GM12878 (cell line): Measurements from ENCODE around the gene EP400. TPM values are rescaled to one million over a fixed set of nuclear protein-coding genes. Genes with fewer than 3 reads are reported as not detected.

Source experiments
- ATAC-seq: fragments of 200-7000 bp; cut with Tn5 transposase; 3 replicates; pipeline ENCODE4 v1.9.1; 2020; ENCODE audit warnings: mild to moderate bottlenecking, moderate library complexity
- BruUV-seq: library from RNA; stranded (reverse); fragments of 400-500 nt; replicated peaks from 2 replicates; lab custom pipeline; 2021; lab: Mats Ljungman, UMichigan
- CTCF ChIA-PET: fragments of 300-600 bp; sonication (Branson Sonifier 250); formaldehyde crosslinking; extraction: SDS; loops from one replicate; lab custom pipeline; 2021; ENCODE audit warnings: inconsistent platforms; lab: Yijun Ruan, JAX
- POLR2A ChIA-PET: fragments of 350-600 bp; formaldehyde crosslinking; extraction: SDS; loops from one replicate; lab custom pipeline; 2021; ENCODE audit warnings: inconsistent platforms; lab: Charles Lee
- RAD21 ChIA-PET: fragments of 300-600 bp; sonication (Branson Sonifier 250); formaldehyde crosslinking; loops from one replicate; lab custom pipeline; 2023; ENCODE audit warnings: antibody characterized with exemption; ENCODE audit not compliant: unreplicated experiment; lab: Charles Lee
- SMC1A ChIA-PET: fragments of 300-600 bp; sonication (Branson Sonifier 250); formaldehyde crosslinking; loops from one replicate; lab custom pipeline; 2023; ENCODE audit not compliant: unreplicated experiment, uncharacterized antibody; lab: Charles Lee
- DNase-seq: peaks from one replicate; pipeline ENCODE4 v3.0.0-alpha.2; 2011; ENCODE audit warnings: low read depth, low spot score
- FAIRE-seq: peaks from 3 replicates; lab custom pipeline; 2011; peaks lifted over from hg19 to GRCh38; lab: Jason Lieb, UNC
- H2AFZ ChIP-seq: 2 replicates; pipeline ENCODE4 v1.6.0; 2011; ENCODE audit warnings: low read depth, low read length, control low read depth; ENCODE audit not compliant: control insufficient read depth
- H3K27ac ChIP-seq: 2 replicates; pipeline ENCODE4 v1.5.1; 2011; ENCODE audit warnings: control low read depth; ENCODE audit not compliant: control insufficient read depth, insufficient read depth
- H3K27me3 ChIP-seq, 2 experiments: replicated peaks in 1 of 2; 2 replicates each; pipeline versions ENCODE4 v1.6.0 to v1.6.1; 2011; ENCODE audit warnings: low read length in 1 of 2; ENCODE audit not compliant: control insufficient read depth in 2 of 2, insufficient read depth in 2 of 2
- H3K36me3 ChIP-seq, 2 experiments: 2 replicates each; pipeline ENCODE4 v1.5.1; 2011; ENCODE audit warnings: low read length in 1 of 2; ENCODE audit not compliant: control insufficient read depth in 2 of 2, insufficient read depth in 2 of 2
- H3K4me1 ChIP-seq: 2 replicates; pipeline ENCODE4 v1.6.1; 2011; ENCODE audit warnings: mild to moderate bottlenecking, low read length, moderate library complexity, mixed read lengths; ENCODE audit not compliant: control insufficient read depth, insufficient read depth
- H3K4me2 ChIP-seq: 2 replicates; pipeline ENCODE4 v1.6.0; 2011; ENCODE audit warnings: control low read depth; ENCODE audit not compliant: control insufficient read depth, insufficient read depth
- H3K4me3 ChIP-seq: fragments of 200-600 bp; sonication (generic); 2 replicates; pipeline ENCODE4 v1.5.1; 2016
- H3K79me2 ChIP-seq: 2 replicates; pipeline ENCODE4 v1.6.0; 2011; ENCODE audit warnings: low read length; ENCODE audit not compliant: control insufficient read depth, insufficient read depth
- H3K9ac ChIP-seq: 2 replicates; pipeline ENCODE4 v1.8.0; 2011; ENCODE audit warnings: low read length, control low read depth, mixed read lengths; ENCODE audit not compliant: control insufficient read depth, insufficient read depth
- H3K9me3 ChIP-seq: replicated peaks from 3 replicates; pipeline ENCODE4 v1.5.1; 2011; ENCODE audit warnings: mild to moderate bottlenecking, low read length; ENCODE audit not compliant: control insufficient read depth, insufficient read depth
- H4K20me1 ChIP-seq: 2 replicates; pipeline ENCODE4 v1.6.0; 2011; ENCODE audit not compliant: control insufficient read depth, insufficient read depth
- BCLAF1 ChIP-seq: fragments of 450-650 bp; IDR thresholded peaks from 2 replicates; pipeline ENCODE4 v1.6.1; 2017; ENCODE audit warnings: antibody characterized with exemption, mild to moderate bottlenecking, moderate library complexity
- CTCF ChIP-seq, 3 experiments: IDR thresholded peaks in 2 of 3; conservative IDR thresholded peaks in 1 of 3; 2 replicates each; pipeline ENCODE4 v1.5.1; 2011; ENCODE audit warnings: low read depth in 3 of 3, low read length in 3 of 3, mild to moderate bottlenecking in 3 of 3, control low read depth in 2 of 3, moderate library complexity in 2 of 3, inconsistent platforms in 1 of 3, mixed read lengths in 1 of 3; ENCODE audit not compliant: control insufficient read depth in 2 of 3, insufficient read depth in 1 of 3; ENCODE audit errors: extremely low read depth in 1 of 3
- FOS ChIP-seq: IDR thresholded peaks from 3 replicates; pipeline ENCODE4 v1.6.1; 2011; ENCODE audit warnings: borderline replicate concordance; ENCODE audit not compliant: insufficient read length; ENCODE audit errors: extremely low read depth
- POLR2A ChIP-seq: IDR thresholded peaks from 2 replicates; pipeline ENCODE4 v1.6.1; 2011; ENCODE audit warnings: low read depth, mild to moderate bottlenecking, low read length
- SRF ChIP-seq, 2 experiments: IDR thresholded peaks; 2 replicates each; pipeline ENCODE4 v1.6.1; 2011; ENCODE audit warnings: low read depth in 2 of 2, low read length in 2 of 2, mild to moderate bottlenecking in 1 of 2, moderate library complexity in 1 of 2
- YY1 ChIP-seq: IDR thresholded peaks from 2 replicates; pipeline ENCODE4 v1.6.1; 2011; ENCODE audit warnings: low read depth, mild to moderate bottlenecking, low read length
- WGBS: methylation state at CpG from one replicate; pipeline ENCODE4 v1.1.6; 2016; ENCODE audit warnings: low lambda C conversion rate; ENCODE audit not compliant: insufficient replicate concordance, insufficient coverage; ENCODE audit errors: missing lambda C conversion rate; 5-methylcytosine and 5-hydroxymethylcytosine counted together
- in situ Hi-C: fragments of 300-500 bp; cut with MboI; formaldehyde crosslinking; loops from 9 replicates; pipeline ENCODE4 v1.14.3; 2018; ENCODE audit warnings: mixed read lengths
- intact Hi-C: fragments of 100-400 bp; cut with micrococcal nuclease; formaldehyde crosslinking; loops from one replicate; pipeline ENCODE4 v1.14.2; 2022; ENCODE audit not compliant: unreplicated experiment
- polyA plus RNA-seq, 11 experiments: library from polyadenylated mRNA; depleted of rRNA in 4 of 11; unstranded in 6 of 11; stranded (reverse) in 5 of 11; fragments of >200 nt; fragmentation: Nextera tagmentation in 4 of 11; fragmentation: Illumina TruSeq in 1 of 11; extraction: Ambion mirVana in 4 of 11; extraction: Trizol in 1 of 11; gene quantifications; 1 replicate in 1 of 11; 2 replicates in 10 of 11; pipeline versions ENCODE4 v1.2.1 to v1.2.3, GENCODE V29; 2011 to 2016; ENCODE audit warnings: inconsistent platforms in 2 of 11, missing spikeins in 2 of 11, low read depth in 1 of 11
- total RNA-seq, 4 experiments: library from RNA; depleted of rRNA in 3 of 4; stranded (reverse); fragments of >200 nt in 3 of 4; fragmentation: Illumina TruSeq in 1 of 4; extraction: Trizol in 1 of 4; gene quantifications; 2 replicates each; pipeline versions ENCODE4 v1.2.1 to v1.2.3, GENCODE V29; 2013 to 2021

The EP400 gene
- total and polyA plus RNA-seq, 10 of the 15 experiments (the other 5 are each of a cell fraction or from before 2014, with no cell fraction given): 3.8 to 44.2 (median 8.4) TPM

- Histone ChIP-seq H3K9ac (no peak overlapping the region), H3K36me3 (peaks cover 6 to 15% of the 10 kb centered on the region in 2 experiments; a peak in 3 of 4 replicates), H4K20me1 (no peaks in the 10 kb centered on the region), H3K27ac (no peak overlapping the region), H3K4me2 (no peak overlapping the region), H3K4me1 (no peaks in the 10 kb centered on the region), H3K4me3 (no peak overlapping the region)
- FAIRE-seq: no peak
- RAD21 ChIA-PET: no interaction called here
- SMC1A ChIA-PET: no interaction called here
- 98% methylated on average over 8 of the region's 8 CpGs for WGBS
- POLR2A ChIA-PET: no interaction called here
- DNase-seq: no peak
- no peak for ATAC-seq
- in situ Hi-C loops: no loop called here
- TF ChIP-seq FOS (no peak), SRF (IDR thresholded peaks at IDR 0.05; ENCODE audit: low read depth in 2 of 2, low read length in 2 of 2) (no peak), POLR2A (peak; percentile 27; the same call in 1 of the 2 replicates)
- TF ChIP-seq, all 136 proteins: peak for 1
- H3K9me3 ChIP-seq: no peaks in the 10 kb centered on the region
- no peaks in the 10 kb centered on the region for H3K79me2 ChIP-seq
- H2AFZ ChIP-seq: no peak overlapping the region
- H3K27me3 ChIP-seq: no peaks in the 10 kb centered on the region
- BruUV-seq: no TSS peak
- CTCF ChIA-PET: no interaction called here
- intact Hi-C loops: no loop called here
Measured at GRCh38 chr12:131943389-131943788, 6.4 kb upstream of the EP400 start.

- no peak for DNase-seq
- Histone ChIP-seq H3K79me2 (no peaks in the 10 kb centered on the region), H4K20me1 (no peaks in the 10 kb centered on the region), H3K9me3 (no peaks in the 10 kb centered on the region), H3K4me3 (no peak overlapping the region), H3K4me1 (no peaks in the 10 kb centered on the region), H3K4me2 (no peak overlapping the region)
- WGBS: 97% methylated on average over 10 of the region's 10 CpGs
- ChIA-PET RAD21 (no interaction called here), CTCF (interaction anchor here (0.6 kb wide), 1 partner anchor 1016 kb away, joined by 3 read pairs; no protein-coding TSS in a partner anchor), SMC1A (no interaction called here)
- intact Hi-C loops: no loop called here
- in situ Hi-C loops: no loop called here
- TF ChIP-seq BCLAF1: no peak
- TF ChIP-seq YY1: no peak
- no peak for TF ChIP-seq CTCF (IDR thresholded peaks at IDR 0.05 in 2 of 3, conservative IDR thresholded peaks at IDR 0.05 in 1 of 3; ENCODE audit: control insufficient read depth in 2 of 3, extremely low read depth in 1 of 3, insufficient read depth in 1 of 3, low read depth in 3 of 3, low read length in 3 of 3)
- TF ChIP-seq, all 136 proteins: peak for 0
- no peak overlapping the region for H2AFZ ChIP-seq
- POLR2A ChIA-PET: no interaction called here
- FAIRE-seq (no peak), ATAC-seq (no peak)
- no TSS peak for BruUV-seq
- H3K36me3 ChIP-seq: peaks cover 6 to 15% of the 10 kb centered on the region in 2 experiments; a peak in 3 of 4 replicates
- no peak overlapping the region for H3K27ac ChIP-seq
- no peak overlapping the region for H3K9ac ChIP-seq
- H3K27me3 ChIP-seq: no peaks in the 10 kb centered on the region
Measured at GRCh38 chr12:131943876-131944275, 5.9 kb upstream of the EP400 start.
